Activated T-cell treated with anti-CD3 and anti-CD28 coated beads, Interleukin-2, amount 50 U/mL, for 24 hours (primary cell): Measurements from ENCODE around the gene TAF11L9.
"Not testable (repeated sequence)": the region's sequence is repeated elsewhere in the genome, so short reads cannot be mapped to it uniquely, and the experiment has no call there.

ENCODE experiments used
- DNase-seq: peaks from one replicate; pipeline ENCODE4 v3.0.0-alpha.2; 2020
- H3K27ac Mint-ChIP-seq: 2 replicates; pipeline ENCODE4 v1.8.0; 2020; ENCODE audit warnings: mild to moderate bottlenecking, mixed read lengths
- H3K27me3 Mint-ChIP-seq: 2 replicates; pipeline ENCODE4 v1.8.0; 2020; ENCODE audit warnings: mixed read lengths
- H3K36me3 Mint-ChIP-seq: 2 replicates; pipeline ENCODE4 v1.8.0; 2020; ENCODE audit warnings: low read depth, mixed read lengths
- H3K4me1 Mint-ChIP-seq: 2 replicates; pipeline ENCODE4 v1.8.0; 2020; ENCODE audit warnings: low read depth, mixed read lengths
- H3K4me3 Mint-ChIP-seq: 2 replicates; pipeline ENCODE4 v1.8.0; 2020; ENCODE audit warnings: mild to moderate bottlenecking, moderate library complexity, mixed read lengths
- H3K9me3 Mint-ChIP-seq: 2 replicates; pipeline ENCODE4 v1.8.0; 2020; ENCODE audit warnings: mixed read lengths

The TAF11L9 gene

DNA sequence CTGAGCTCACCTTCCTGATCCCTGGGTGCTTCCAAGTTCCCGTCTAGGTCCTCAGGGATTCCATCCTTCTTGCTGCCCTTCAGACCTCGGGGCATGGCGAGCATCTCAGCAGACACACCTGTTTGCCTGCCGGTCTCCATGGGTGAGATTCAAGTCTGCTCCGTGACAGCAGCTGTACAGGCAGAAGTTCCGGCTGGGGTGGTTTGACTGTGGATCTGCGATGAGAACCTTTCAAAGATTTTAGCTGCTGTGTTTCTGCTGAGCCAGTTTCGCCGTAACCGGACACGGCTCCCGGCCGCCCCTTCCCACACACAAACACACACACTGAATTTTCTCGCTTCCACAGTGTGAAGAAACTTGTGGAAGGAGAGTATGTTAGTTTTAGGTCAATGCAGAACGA is at the start of gene TAF11L9:
TSS of gene TAF11L9 (minus strand) at position 140 of the 400 bp plus-strand sequence.
- H3K4me1 Mint-ChIP-seq, H3K36me3 Mint-ChIP-seq, H3K27ac Mint-ChIP-seq, H3K4me3 Mint-ChIP-seq, H3K9me3 Mint-ChIP-seq, H3K27me3 Mint-ChIP-seq, DNase-seq: not testable (repeated sequence)

GRCh38 chr5:17634160-17634559 is 40.0 kb upstream of the TAF11L9 start, which contains the start of gene TAF11L14:
TAF11L14 (plus strand) TSS chr5:17634460.
- no peak within 1 kb of the TSS for H3K4me3 Mint-ChIP-seq
- no peaks in the 10 kb centered on the region for H3K27me3 Mint-ChIP-seq
- H3K4me1 Mint-ChIP-seq = no peaks in the 10 kb centered on the region
- H3K36me3 Mint-ChIP-seq = no peaks in the 10 kb centered on the region
- no peaks in the 10 kb centered on the region for H3K9me3 Mint-ChIP-seq
- DNase-seq = no peak
- no peak within 1 kb of the TSS for H3K27ac Mint-ChIP-seq

- not testable (repeated sequence) for H3K9me3 Mint-ChIP-seq, H3K27me3 Mint-ChIP-seq, H3K36me3 Mint-ChIP-seq, H3K4me3 Mint-ChIP-seq, H3K4me1 Mint-ChIP-seq, H3K27ac Mint-ChIP-seq, DNase-seq
Measured at GRCh38 chr5:17631788-17632187, 37.6 kb upstream of the TAF11L9 start, which contains the start of gene TAF11L13. TAF11L13 (plus strand) TSS chr5:17632088.

GRCh38 chr5:17625686-17626085 is 31.5 kb upstream of the TAF11L9 start:
- Mint-ChIP-seq H3K27me3 (no peaks in the 10 kb centered on the region), H3K9me3 (peaks cover 3% of the 10 kb centered on the region), H3K36me3 (no peaks in the 10 kb centered on the region), H3K27ac (no peak overlapping the region), H3K4me1 (no peaks in the 10 kb centered on the region), H3K4me3 (no peak overlapping the region)
- no peak for DNase-seq

GRCh38 chr5:17620627-17621026 is 26.4 kb upstream of the TAF11L9 start:
- Mint-ChIP-seq H3K4me1 (no peaks in the 10 kb centered on the region), H3K9me3 (peaks cover 3% of the 10 kb centered on the region), H3K27ac (no peak overlapping the region), H3K4me3 (no peak overlapping the region), H3K36me3 (no peaks in the 10 kb centered on the region), H3K27me3 (no peaks in the 10 kb centered on the region)
- DNase-seq = no peak

DNA sequence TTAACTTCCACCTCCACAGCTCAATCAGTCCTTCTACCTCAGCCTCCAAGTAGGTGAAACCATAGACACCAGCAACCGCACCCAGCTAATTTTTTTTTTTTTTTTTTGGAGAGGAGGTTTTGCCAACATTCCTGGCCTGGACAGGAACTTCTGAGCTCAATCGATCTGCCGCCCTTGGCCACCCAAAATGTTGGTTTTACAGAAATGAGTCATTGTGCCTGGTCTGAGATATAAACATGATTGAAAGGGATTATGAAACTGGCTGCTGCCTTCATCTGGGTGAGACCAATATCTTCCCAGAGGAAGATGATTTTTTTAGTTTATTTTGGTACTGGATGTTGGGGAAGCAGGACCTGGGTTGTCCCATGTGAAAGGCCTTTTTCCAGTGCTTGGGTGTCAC is 25.2 kb upstream of the TAF11L9 start:
- Mint-ChIP-seq H3K27ac (no peak overlapping the region), H3K4me3 (no peak overlapping the region), H3K9me3 (peaks cover 3% of the 10 kb centered on the region), H3K27me3 (no peaks in the 10 kb centered on the region), H3K4me1 (no peaks in the 10 kb centered on the region), H3K36me3 (no peaks in the 10 kb centered on the region)
- no peak for DNase-seq

GRCh38 chr5:17614872-17615605 is 20.8 kb upstream of the TAF11L9 start:
- Mint-ChIP-seq H3K27me3 (no peaks in the 10 kb centered on the region), H3K36me3 (no peaks in the 10 kb centered on the region)
- DNase-seq = no peak

DNA sequence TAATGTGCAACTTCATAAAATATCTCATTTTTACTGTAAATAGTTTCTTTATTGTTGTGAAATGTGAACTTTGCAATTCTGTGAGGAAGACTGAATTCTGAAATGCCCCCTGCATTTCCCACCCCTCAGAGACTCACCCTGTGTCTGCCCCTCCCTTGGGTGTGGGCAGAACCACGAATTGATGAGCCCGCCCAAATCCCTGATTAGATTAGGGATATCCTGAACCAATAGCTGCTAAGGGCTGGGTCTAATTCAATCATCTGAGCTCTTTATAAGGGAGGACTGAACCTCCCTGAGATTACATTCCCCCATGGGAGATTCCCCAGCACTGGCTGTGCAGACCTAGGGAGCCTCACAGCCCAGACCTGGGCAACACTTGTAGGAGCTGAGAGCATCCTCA is 15.9 kb upstream of the TAF11L9 start, which contains the start of gene TAF11L12:
TSS of gene TAF11L12 (plus strand) at position 301 of the 400 bp plus-strand sequence.
- not testable (repeated sequence) for H3K36me3 Mint-ChIP-seq, H3K27ac Mint-ChIP-seq, H3K9me3 Mint-ChIP-seq, DNase-seq, H3K4me1 Mint-ChIP-seq, H3K27me3 Mint-ChIP-seq, H3K4me3 Mint-ChIP-seq

More at GRCh38 chr5:17614872-17615605, 20.8 kb upstream of the TAF11L9 start:
- no peak overlapping the region for H3K4me3 Mint-ChIP-seq
- no peaks in the 10 kb centered on the region for H3K4me1 Mint-ChIP-seq
- H3K9me3 Mint-ChIP-seq = peaks cover 3% of the 10 kb centered on the region
- H3K27ac Mint-ChIP-seq = no peak overlapping the region

DNA sequence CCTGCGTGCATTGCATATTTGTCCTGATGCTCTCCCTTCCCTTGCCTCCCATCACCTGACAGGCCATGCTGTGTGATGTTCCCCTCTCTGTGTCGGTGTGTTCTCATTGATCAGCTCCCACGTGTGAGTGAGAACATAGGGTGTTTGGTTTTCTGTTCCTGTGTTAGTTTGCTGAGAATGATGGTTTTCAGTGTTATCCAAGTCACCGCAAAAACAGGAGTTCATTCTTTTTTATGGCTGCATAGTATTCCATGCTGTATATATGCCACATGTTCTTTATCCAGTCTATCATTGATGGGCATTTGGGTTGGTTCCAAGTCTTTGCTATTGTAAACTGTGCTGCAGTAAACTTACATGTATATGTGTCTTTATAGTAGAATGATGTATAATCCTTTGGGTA is 13.3 kb upstream of the TAF11L9 start:
- not testable (repeated sequence) for H3K27ac Mint-ChIP-seq, H3K27me3 Mint-ChIP-seq, H3K36me3 Mint-ChIP-seq, H3K4me3 Mint-ChIP-seq, H3K9me3 Mint-ChIP-seq, H3K4me1 Mint-ChIP-seq, DNase-seq

GRCh38 chr5:17604951-17605350 is 10.8 kb upstream of the TAF11L9 start:
- H3K4me1 Mint-ChIP-seq = no peaks in the 10 kb centered on the region
- peaks cover 7% of the 10 kb centered on the region for H3K9me3 Mint-ChIP-seq

GRCh38 chr5:17603880-17604279 is 9.7 kb upstream of the TAF11L9 start, which contains the start of gene TAF11L11:
TAF11L11 (plus strand) TSS chr5:17604183.
- not testable (repeated sequence) for H3K27ac Mint-ChIP-seq, H3K4me1 Mint-ChIP-seq, H3K36me3 Mint-ChIP-seq, H3K4me3 Mint-ChIP-seq, H3K27me3 Mint-ChIP-seq, DNase-seq
- H3K9me3 Mint-ChIP-seq = peaks cover 13% of the 10 kb centered on the region

More at GRCh38 chr5:17604951-17605350, 10.8 kb upstream of the TAF11L9 start:
- no peak for DNase-seq
- Mint-ChIP-seq H3K27ac (no peak overlapping the region), H3K27me3 (no peaks in the 10 kb centered on the region), H3K4me3 (no peak overlapping the region), H3K36me3 (no peaks in the 10 kb centered on the region)

- H3K4me3 Mint-ChIP-seq, H3K4me1 Mint-ChIP-seq, DNase-seq, H3K36me3 Mint-ChIP-seq, H3K27me3 Mint-ChIP-seq, H3K27ac Mint-ChIP-seq: not testable (repeated sequence)
- H3K9me3 Mint-ChIP-seq = peaks cover 10% of the 10 kb centered on the region
Measured at GRCh38 chr5:17597728-17598127, 3.5 kb upstream of the TAF11L9 start, which contains the start of gene TAF11L10. TAF11L10 (minus strand) TSS chr5:17597828.

DNA sequence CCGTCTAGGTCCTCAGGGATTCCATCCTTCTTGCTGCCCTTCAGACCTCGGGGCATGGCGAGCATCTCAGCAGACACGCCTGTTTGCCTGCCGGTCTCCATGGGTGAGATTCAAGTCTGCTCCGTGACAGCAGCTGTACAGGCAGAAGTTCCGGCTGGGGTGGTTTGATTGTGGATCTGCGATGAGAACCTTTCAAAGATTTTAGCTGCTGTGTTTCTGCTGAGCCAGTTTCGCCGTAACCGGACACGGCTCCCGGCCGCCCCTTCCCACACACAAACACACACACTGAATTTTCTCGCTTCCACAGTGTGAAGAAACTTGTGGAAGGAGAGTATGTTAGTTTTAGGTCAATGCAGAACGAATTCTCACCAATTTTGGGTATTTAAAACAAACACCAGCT is 3.3 kb downstream of the TAF11L9 start, which contains the start of gene TAF11L8:
TSS of gene TAF11L8 (minus strand) at position 101 of the 400 bp plus-strand sequence.
- H3K36me3 Mint-ChIP-seq, H3K4me1 Mint-ChIP-seq, H3K4me3 Mint-ChIP-seq, H3K9me3 Mint-ChIP-seq, H3K27me3 Mint-ChIP-seq, DNase-seq, H3K27ac Mint-ChIP-seq: not testable (repeated sequence)

GRCh38 chr5:17585658-17586057 is 8.5 kb downstream of the TAF11L9 start, which contains the start of gene TAF11L7:
TAF11L7 (minus strand) TSS chr5:17585758.
- not testable (repeated sequence) for H3K4me1 Mint-ChIP-seq, H3K4me3 Mint-ChIP-seq, H3K27me3 Mint-ChIP-seq, H3K27ac Mint-ChIP-seq, DNase-seq, H3K9me3 Mint-ChIP-seq, H3K36me3 Mint-ChIP-seq
